ENCODE results near the gene REPS2. TPM values are rescaled to one million over a fixed set of nuclear protein-coding genes. Genes with fewer than 3 reads are reported as not detected.

Gene REPS2
- total RNA-seq: 10 to 100 TPM; 17.6 to 22.7 TPM

DNA sequence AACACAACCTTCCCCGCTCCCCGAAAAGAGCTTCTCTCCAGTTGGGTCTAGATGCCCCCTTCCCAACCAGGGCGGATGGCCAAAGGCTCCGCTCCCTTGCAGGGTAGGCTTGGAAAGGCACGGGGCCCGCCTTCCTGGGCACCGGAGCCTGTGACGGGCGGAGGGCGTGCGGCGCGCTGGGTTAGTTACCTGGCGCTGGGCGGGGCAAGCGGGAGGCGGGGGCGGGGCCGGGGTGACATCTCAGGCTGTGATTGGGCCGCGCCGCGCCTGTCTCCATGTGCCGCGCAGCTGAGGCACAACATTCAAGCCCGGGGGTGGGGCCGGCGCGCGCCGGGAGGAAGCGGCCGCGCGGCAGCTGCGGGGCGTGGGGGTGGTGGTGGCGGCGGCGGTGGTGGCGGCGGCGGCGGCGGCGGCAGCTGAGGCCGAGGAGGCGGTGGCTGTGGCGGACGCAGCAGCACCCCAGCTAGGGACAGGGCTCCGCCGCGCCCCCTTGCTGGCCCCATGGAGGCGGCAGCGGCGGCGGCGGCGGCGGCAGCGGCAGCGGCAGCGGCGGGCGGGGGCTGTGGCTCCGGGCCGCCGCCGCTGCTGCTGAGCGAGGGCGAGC lies at the start of gene REPS2:
TSS of gene REPS2 (plus strand) at position 298 of the 604 bp plus-strand sequence. CDS start at position 502, 204 bp downstream.
- H3K9ac ChIP-seq (ENCODE audit: low read depth in 2 of 2, low read length in 2 of 2): peak within 1 kb of the TSS; percentile 55 to 62
- DNase-seq: peak; percentile 89
- intact Hi-C loops (cut with DNase I): no loop called here
- TF ChIP-seq, protein P1, sequence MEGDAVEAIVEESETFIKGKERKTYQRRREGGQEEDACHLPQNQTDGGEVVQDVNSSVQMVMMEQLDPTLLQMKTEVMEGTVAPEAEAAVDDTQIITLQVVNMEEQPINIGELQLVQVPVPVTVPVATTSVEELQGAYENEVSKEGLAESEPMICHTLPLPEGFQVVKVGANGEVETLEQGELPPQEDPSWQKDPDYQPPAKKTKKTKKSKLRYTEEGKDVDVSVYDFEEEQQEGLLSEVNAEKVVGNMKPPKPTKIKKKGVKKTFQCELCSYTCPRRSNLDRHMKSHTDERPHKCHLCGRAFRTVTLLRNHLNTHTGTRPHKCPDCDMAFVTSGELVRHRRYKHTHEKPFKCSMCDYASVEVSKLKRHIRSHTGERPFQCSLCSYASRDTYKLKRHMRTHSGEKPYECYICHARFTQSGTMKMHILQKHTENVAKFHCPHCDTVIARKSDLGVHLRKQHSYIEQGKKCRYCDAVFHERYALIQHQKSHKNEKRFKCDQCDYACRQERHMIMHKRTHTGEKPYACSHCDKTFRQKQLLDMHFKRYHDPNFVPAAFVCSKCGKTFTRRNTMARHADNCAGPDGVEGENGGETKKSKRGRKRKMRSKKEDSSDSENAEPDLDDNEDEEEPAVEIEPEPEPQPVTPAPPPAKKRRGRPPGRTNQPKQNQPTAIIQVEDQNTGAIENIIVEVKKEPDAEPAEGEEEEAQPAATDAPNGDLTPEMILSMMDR (IDR thresholded peaks at IDR 0.05): no peak
- no peaks in the 10 kb centered on the region for H3K36me3 ChIP-seq
- H3K9me3 ChIP-seq: no peaks in the 10 kb centered on the region
- peak within 1 kb of the TSS; percentile 55 for H3K4me3 ChIP-seq
- H3K27me3 ChIP-seq: no peaks in the 10 kb centered on the region
- no peak within 1 kb of the TSS for H3K27ac ChIP-seq
- H3K4me1 ChIP-seq: no peaks in the 10 kb centered on the region

DNA sequence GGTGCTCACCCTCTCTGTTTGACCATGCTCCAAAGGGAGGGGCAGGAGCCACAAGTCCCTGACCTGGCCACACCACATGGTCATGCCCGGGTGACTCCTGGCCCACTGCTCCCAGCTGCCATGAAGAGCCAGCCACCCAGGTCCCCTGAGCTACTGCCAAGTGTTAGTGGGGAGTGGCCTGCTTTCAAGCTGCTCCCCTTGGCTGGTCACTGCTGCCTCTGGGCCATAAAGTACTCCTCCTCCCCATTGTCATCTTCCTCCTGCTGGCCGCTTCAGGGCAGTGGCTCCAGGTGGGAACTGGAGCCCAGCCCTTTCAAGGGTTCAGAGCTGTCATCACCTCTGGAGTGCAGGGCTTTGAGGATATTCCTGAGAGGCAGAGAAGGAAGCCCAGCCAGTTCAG lies 49.0 kb upstream of the REPS2 start:
- H3K27ac ChIP-seq: no peak overlapping the region
- H3K36me3 ChIP-seq: no peaks in the 10 kb centered on the region
- no peaks in the 10 kb centered on the region for H3K4me1 ChIP-seq
- H3K9me3 ChIP-seq: no peaks in the 10 kb centered on the region
- no peaks in the 10 kb centered on the region for H3K27me3 ChIP-seq
- H3K4me3 ChIP-seq: no peak overlapping the region
- H3K9ac ChIP-seq (ENCODE audit: low read depth in 2 of 2, low read length in 2 of 2): no peak overlapping the region
- intact Hi-C loops (cut with DNase I): no loop called here
- TF ChIP-seq, protein P1 (IDR thresholded peaks at IDR 0.05): no peak
- no peak for DNase-seq

DNA sequence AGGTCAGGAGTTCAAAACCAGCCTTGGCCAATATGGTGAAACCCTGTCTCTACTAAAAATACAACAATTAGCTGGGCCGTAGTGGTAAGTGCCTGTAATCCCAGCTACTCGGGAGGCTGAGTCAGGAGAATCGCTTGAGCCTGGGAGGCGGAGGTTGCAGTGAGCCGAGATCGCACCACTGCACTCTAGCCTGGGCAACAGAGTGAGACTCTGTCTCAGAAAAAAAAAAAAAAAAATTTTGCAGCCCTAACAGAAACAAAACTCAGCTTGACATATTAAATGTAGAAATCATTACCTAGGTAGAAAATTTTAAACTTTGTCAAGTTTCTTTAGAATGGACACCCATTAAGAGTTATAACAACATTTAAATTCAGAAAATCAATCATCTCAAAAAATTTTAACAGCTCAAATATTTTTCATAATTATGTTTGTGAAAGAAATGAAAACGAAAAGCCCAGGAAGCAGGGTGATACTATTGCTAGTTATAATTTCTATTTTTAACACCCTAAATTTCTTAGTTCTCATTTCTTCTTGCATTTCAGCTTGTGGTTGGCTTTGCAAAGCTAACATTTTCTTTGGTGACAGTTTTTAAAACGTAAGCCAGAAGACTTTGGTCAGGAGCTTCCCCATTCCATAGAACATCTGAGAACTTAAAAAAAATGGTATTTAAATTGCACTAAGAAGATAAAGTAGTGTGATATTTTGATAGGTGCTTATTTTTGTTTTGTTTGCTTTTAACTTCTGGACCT lies 43.0 kb upstream of the REPS2 start:
- Histone ChIP-seq H3K9ac (ENCODE audit: low read depth in 2 of 2, low read length in 2 of 2) (no peak overlapping the region), H3K4me3 (no peak overlapping the region), H3K36me3 (no peaks in the 10 kb centered on the region), H3K27ac (no peak overlapping the region), H3K4me1 (no peaks in the 10 kb centered on the region), H3K27me3 (peaks cover 7% of the 10 kb centered on the region), H3K9me3 (no peaks in the 10 kb centered on the region)
- TF ChIP-seq, protein P1 (IDR thresholded peaks at IDR 0.05): no peak
- DNase-seq: no peak
- intact Hi-C loops (cut with DNase I): no loop called here

DNA sequence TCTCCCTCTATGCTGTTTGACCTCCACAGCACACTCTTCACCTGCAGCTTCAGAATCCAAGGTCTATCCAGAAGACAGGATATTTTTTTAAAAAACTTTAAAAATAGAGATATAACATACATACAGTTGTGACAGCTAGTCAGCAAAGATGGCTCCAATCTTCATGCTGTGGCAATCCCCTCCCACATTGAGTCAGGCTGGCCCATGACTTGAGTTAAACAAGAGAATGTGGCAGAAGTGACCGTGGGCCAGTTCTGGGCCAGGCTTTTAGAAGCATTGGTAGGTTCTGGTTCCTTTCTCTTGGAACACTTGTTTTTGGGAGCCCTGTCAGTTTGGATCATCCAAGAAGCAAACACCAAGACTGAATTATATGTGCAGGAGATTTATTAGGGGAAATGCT lies 36.1 kb upstream of the REPS2 start:
- no peak overlapping the region for H3K27ac ChIP-seq
- no peaks in the 10 kb centered on the region for H3K4me1 ChIP-seq
- peaks cover 4% of the 10 kb centered on the region for H3K27me3 ChIP-seq
- H3K4me3 ChIP-seq: no peak overlapping the region
- DNase-seq: no peak
- TF ChIP-seq, protein P1 (IDR thresholded peaks at IDR 0.05): no peak
- no peaks in the 10 kb centered on the region for H3K9me3 ChIP-seq
- no peak overlapping the region for H3K9ac ChIP-seq (ENCODE audit: low read depth in 2 of 2, low read length in 2 of 2)
- intact Hi-C loops (cut with DNase I): no loop called here
- H3K36me3 ChIP-seq: no peaks in the 10 kb centered on the region

DNA sequence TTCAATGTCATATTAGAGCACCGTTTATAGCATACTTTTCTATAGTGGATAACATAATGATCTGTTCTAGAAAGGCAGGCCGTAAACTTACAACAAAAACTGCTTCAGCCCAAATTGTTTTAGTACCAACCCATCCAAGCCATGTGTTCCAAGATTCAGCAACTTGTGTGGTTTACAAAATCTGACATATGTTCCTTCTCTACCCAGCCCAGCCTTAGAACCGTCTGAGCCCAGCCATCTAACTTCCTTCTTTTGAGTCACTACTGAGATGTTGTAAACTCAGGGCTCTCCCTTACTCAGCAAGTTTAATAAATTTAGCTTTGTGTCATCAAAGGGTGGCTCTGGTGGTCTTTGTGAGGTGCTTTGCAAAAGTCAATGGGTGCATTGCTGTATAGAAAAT lies 32.4 kb upstream of the REPS2 start:
- no peak overlapping the region for H3K9ac ChIP-seq (ENCODE audit: low read depth in 2 of 2, low read length in 2 of 2)
- no peaks in the 10 kb centered on the region for H3K4me1 ChIP-seq
- H3K27me3 ChIP-seq: no peaks in the 10 kb centered on the region
- H3K4me3 ChIP-seq: no peak overlapping the region
- intact Hi-C loops (cut with DNase I): no loop called here
- H3K36me3 ChIP-seq: no peaks in the 10 kb centered on the region
- no peaks in the 10 kb centered on the region for H3K9me3 ChIP-seq
- no peak overlapping the region for H3K27ac ChIP-seq
- DNase-seq: no peak
- TF ChIP-seq, protein P1 (IDR thresholded peaks at IDR 0.05): no peak

Measured in colonic mucosa (tissue), 4 donors.